ENCODE data around the gene TRIO.

GRCh38 chr5:14243766-14244165 is 100.6 kb downstream of the TRIO start:
- TF ChIP-seq SIN3A (IDR thresholded peaks at IDR 0.05; ENCODE audit: borderline replicate concordance, insufficient read depth, low read length) (no peak), FOXP2 (optimal IDR thresholded peaks at IDR 0.05; ENCODE audit: borderline replicate concordance, extremely low read depth, extremely low read length, insufficient read depth) (no peak), REST (IDR thresholded peaks at IDR 0.05; ENCODE audit: insufficient read depth in 1 of 2, low read depth in 2 of 2, low read length in 2 of 2) (no peak), POLR2AphosphoS5 (IDR thresholded peaks at IDR 0.05; ENCODE audit: low read depth, low read length) (no peak), TAF1 (IDR thresholded peaks at IDR 0.05; ENCODE audit: borderline replicate concordance, insufficient read depth, low read length) (no peak)

All from PFSK-1 (cell line).